Measurements from ENCODE around the gene LHCGR.

The LHCGR gene

DNA sequence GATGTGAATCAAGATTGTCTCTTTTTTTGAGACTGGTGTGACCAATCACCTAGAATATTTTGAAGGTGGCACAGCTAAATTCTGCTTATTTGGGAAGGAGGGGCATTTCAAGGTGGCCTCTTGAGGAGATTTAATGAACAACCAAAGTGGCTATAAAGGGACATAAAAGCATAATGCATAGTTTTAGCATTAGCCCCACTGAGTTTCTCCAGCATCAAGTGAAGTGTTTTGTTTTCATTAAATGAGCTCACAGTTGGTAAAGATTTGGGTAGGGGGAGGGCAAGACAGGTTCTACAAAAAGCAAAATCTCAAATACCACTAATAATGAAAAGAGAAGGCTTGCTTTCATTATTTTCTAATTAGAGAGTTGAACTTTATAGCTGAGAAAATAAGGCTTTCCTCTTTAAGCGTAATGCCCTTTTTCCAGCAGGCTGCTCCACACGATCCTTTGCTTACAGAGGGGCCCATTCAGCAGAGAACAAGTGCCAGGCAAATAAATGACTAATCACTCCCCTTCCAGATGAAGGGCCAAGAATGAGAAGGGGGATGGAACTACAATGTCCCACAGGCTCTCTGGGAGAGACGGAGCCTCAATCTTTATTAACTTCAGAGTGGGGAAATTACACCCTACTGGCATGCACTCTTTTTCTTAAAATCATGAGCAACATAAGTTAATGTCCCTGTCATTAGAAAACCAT is 35.9 kb downstream of the LHCGR start (continued):
- TF ChIP-seq, protein P1, sequence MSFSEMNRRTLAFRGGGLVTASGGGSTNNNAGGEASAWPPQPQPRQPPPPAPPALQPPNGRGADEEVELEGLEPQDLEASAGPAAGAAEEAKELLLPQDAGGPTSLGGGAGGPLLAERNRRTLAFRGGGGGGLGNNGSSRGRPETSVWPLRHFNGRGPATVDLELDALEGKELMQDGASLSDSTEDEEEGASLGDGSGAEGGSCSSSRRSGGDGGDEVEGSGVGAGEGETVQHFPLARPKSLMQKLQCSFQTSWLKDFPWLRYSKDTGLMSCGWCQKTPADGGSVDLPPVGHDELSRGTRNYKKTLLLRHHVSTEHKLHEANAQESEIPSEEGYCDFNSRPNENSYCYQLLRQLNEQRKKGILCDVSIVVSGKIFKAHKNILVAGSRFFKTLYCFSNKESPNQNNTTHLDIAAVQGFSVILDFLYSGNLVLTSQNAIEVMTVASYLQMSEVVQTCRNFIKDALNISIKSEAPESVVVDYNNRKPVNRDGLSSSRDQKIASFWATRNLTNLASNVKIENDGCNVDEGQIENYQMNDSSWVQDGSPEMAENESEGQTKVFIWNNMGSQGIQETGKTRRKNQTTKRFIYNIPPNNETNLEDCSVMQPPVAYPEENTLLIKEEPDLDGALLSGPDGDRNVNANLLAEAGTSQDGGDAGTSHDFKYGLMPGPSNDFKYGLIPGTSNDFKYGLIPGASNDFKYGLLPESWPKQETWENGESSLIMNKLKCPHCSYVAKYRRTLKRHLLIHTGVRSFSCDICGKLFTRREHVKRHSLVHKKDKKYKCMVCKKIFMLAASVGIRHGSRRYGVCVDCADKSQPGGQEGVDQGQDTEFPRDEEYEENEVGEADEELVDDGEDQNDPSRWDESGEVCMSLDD (tag by site-specific recombination; IDR thresholded peaks at IDR 0.05) = no peak
- TF ChIP-seq ZNF112 (tag by site-specific recombination; IDR thresholded peaks at IDR 0.05) (no peak), ZBTB21 (tag by site-specific recombination; IDR thresholded peaks at IDR 0.05) (no peak), ZNF366 (tag by site-specific recombination; conservative IDR thresholded peaks at IDR 0.05) (no peak), ZNF521 (tag by site-specific recombination; IDR thresholded peaks at IDR 0.05) (no peak), ZNF292 (tag by site-specific recombination; IDR thresholded peaks at IDR 0.05; ENCODE audit: borderline replicate concordance, low read depth) (no peak), ZNF114 (tag by site-specific recombination; IDR thresholded peaks at IDR 0.05) (no peak), ZNF391 (tag by site-specific recombination; IDR thresholded peaks at IDR 0.05; ENCODE audit: borderline replicate concordance, low read depth) (no peak), ZNF324 (tag by site-specific recombination; IDR thresholded peaks at IDR 0.05) (no peak), ZNF202 (tag by site-specific recombination; IDR thresholded peaks at IDR 0.05; ENCODE audit: borderline replicate concordance) (no peak), ZNF830 (tag by site-specific recombination; IDR thresholded peaks at IDR 0.05; ENCODE audit: low read depth) (no peak), ZNF560 (tag by site-specific recombination; IDR thresholded peaks at IDR 0.05; ENCODE audit: borderline replicate concordance) (no peak), FEZF1 (tag by site-specific recombination; IDR thresholded peaks at IDR 0.05) (peak; percentile 51; the same call in 1 of the 2 replicates), ZNF600 (tag by site-specific recombination; IDR thresholded peaks at IDR 0.05) (no peak), ZNF792 (tag by site-specific recombination; IDR thresholded peaks at IDR 0.05) (no peak), GLI4 (tag by site-specific recombination; IDR thresholded peaks at IDR 0.05) (no peak), GFI1B (tag by site-specific recombination; IDR thresholded peaks at IDR 0.05) (no peak), ZNF138 (tag by site-specific recombination; IDR thresholded peaks at IDR 0.05; ENCODE audit: borderline replicate concordance) (no peak), OVOL3 (tag by site-specific recombination; IDR thresholded peaks at IDR 0.05) (0 out of 2 replicates have a peak, but pooled peaks have one; percentile 13), MEIS1 (CRISPR knock-in tag; IDR thresholded peaks at IDR 0.05; ENCODE audit: borderline replicate concordance) (no peak), ZNF157 (tag by site-specific recombination; IDR thresholded peaks at IDR 0.05) (no peak), ZNF629 (tag by site-specific recombination; IDR thresholded peaks at IDR 0.05) (no peak)
- TF ChIP-seq, protein P2, sequence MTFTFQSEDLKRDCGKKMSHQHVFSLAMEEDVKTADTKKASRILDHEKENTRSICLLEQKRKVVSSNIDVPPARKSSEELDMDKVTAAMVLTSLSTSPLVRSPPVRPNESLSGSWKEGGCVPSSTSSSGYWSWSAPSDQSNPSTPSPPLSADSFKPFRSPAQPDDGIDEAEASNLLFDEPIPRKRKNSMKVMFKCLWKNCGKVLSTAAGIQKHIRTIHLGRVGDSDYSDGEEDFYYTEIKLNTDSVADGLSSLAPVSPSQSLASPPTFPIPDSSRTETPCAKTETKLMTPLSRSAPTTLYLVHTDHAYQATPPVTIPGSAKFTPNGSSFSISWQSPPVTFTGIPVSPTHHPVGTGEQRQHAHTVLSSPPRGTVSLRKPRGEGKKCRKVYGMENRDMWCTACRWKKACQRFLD (tag by site-specific recombination; IDR thresholded peaks at IDR 0.05) = no peak
- TF ChIP-seq, protein P3, sequence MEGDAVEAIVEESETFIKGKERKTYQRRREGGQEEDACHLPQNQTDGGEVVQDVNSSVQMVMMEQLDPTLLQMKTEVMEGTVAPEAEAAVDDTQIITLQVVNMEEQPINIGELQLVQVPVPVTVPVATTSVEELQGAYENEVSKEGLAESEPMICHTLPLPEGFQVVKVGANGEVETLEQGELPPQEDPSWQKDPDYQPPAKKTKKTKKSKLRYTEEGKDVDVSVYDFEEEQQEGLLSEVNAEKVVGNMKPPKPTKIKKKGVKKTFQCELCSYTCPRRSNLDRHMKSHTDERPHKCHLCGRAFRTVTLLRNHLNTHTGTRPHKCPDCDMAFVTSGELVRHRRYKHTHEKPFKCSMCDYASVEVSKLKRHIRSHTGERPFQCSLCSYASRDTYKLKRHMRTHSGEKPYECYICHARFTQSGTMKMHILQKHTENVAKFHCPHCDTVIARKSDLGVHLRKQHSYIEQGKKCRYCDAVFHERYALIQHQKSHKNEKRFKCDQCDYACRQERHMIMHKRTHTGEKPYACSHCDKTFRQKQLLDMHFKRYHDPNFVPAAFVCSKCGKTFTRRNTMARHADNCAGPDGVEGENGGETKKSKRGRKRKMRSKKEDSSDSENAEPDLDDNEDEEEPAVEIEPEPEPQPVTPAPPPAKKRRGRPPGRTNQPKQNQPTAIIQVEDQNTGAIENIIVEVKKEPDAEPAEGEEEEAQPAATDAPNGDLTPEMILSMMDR (tag by site-specific recombination; IDR thresholded peaks at IDR 0.05) = no peak
- TF ChIP-seq, protein P4, sequence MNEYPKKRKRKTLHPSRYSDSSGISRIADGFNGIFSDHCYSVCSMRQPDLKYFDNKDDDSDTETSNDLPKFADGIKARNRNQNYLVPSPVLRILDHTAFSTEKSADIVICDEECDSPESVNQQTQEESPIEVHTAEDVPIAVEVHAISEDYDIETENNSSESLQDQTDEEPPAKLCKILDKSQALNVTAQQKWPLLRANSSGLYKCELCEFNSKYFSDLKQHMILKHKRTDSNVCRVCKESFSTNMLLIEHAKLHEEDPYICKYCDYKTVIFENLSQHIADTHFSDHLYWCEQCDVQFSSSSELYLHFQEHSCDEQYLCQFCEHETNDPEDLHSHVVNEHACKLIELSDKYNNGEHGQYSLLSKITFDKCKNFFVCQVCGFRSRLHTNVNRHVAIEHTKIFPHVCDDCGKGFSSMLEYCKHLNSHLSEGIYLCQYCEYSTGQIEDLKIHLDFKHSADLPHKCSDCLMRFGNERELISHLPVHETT (tag by site-specific recombination; IDR thresholded peaks at IDR 0.05) = no peak
- TF ChIP-seq, protein P5, sequence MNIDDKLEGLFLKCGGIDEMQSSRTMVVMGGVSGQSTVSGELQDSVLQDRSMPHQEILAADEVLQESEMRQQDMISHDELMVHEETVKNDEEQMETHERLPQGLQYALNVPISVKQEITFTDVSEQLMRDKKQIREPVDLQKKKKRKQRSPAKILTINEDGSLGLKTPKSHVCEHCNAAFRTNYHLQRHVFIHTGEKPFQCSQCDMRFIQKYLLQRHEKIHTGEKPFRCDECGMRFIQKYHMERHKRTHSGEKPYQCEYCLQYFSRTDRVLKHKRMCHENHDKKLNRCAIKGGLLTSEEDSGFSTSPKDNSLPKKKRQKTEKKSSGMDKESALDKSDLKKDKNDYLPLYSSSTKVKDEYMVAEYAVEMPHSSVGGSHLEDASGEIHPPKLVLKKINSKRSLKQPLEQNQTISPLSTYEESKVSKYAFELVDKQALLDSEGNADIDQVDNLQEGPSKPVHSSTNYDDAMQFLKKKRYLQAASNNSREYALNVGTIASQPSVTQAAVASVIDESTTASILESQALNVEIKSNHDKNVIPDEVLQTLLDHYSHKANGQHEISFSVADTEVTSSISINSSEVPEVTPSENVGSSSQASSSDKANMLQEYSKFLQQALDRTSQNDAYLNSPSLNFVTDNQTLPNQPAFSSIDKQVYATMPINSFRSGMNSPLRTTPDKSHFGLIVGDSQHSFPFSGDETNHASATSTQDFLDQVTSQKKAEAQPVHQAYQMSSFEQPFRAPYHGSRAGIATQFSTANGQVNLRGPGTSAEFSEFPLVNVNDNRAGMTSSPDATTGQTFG (tag by site-specific recombination; IDR thresholded peaks at IDR 0.05; ENCODE audit: borderline replicate concordance) = no peak
- TF ChIP-seq, protein P6, sequence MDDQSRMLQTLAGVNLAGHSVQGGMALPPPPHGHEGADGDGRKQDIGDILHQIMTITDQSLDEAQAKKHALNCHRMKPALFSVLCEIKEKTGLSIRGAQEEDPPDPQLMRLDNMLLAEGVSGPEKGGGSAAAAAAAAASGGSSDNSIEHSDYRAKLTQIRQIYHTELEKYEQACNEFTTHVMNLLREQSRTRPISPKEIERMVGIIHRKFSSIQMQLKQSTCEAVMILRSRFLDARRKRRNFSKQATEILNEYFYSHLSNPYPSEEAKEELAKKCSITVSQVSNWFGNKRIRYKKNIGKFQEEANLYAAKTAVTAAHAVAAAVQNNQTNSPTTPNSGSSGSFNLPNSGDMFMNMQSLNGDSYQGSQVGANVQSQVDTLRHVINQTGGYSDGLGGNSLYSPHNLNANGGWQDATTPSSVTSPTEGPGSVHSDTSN (CRISPR knock-in tag; IDR thresholded peaks at IDR 0.05) = no peak
- TF ChIP-seq, protein P7, sequence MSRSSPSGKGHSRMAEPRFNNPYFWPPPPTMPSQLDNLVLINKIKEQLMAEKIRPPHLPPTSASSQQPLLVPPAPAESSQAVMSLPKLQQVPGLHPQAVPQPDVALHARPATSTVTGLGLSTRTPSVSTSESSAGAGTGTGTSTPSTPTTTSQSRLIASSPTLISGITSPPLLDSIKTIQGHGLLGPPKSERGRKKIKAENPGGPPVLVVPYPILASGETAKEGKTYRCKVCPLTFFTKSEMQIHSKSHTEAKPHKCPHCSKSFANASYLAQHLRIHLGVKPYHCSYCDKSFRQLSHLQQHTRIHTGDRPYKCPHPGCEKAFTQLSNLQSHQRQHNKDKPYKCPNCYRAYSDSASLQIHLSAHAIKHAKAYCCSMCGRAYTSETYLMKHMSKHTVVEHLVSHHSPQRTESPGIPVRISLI (tag by site-specific recombination; IDR thresholded peaks at IDR 0.05) = no peak

All from HEK293 (cell line).